Breast epithelium (tissue), 3 donors: Measurements from ENCODE around the gene CD80.

Experiments
- POLR2A ChIP-seq: fragments of 450-650 bp; IDR thresholded peaks from one replicate; pipeline ENCODE4 v1.6.1; 2016; ENCODE audit warnings: antibody characterized with exemption, mild to moderate bottlenecking, moderate library complexity
- POLR2AphosphoS5 ChIP-seq, 3 donors: sonication (generic); formaldehyde crosslinking; IDR thresholded peaks; one replicate each; pipeline ENCODE4 v1.6.1; 2017; ENCODE audit warnings: antibody characterized with exemption in 3 of 3
- TF ChIP-seq, protein P1 (sequence below), 3 donors: fragments of 450-650 bp; IDR thresholded peaks; one replicate each; pipeline ENCODE4 v1.5.1; 2016 to 2017; ENCODE audit warnings: antibody characterized with exemption in 3 of 3, mild to moderate bottlenecking in 3 of 3, moderate library complexity in 3 of 3

DNA sequence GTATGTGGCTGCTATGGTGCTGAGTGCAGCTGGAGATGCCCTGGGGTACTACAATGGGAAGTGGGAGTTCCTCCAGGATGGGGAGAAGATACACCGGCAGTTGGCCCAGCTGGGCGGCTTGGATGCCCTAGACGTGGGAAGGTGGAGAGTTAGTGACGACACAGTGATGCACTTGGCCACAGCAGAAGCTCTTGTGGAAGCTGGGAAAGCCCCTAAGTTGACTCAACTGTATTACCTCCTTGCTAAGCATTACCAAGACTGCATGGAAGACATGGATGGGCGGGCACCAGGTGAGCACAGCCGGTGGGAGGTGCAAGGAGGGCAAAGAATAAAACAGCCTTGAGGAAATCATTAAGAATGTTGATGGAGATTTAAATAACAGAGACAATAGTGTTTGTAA lies 22.8 kb upstream of the CD80 start:
- TF ChIP-seq, protein P1, sequence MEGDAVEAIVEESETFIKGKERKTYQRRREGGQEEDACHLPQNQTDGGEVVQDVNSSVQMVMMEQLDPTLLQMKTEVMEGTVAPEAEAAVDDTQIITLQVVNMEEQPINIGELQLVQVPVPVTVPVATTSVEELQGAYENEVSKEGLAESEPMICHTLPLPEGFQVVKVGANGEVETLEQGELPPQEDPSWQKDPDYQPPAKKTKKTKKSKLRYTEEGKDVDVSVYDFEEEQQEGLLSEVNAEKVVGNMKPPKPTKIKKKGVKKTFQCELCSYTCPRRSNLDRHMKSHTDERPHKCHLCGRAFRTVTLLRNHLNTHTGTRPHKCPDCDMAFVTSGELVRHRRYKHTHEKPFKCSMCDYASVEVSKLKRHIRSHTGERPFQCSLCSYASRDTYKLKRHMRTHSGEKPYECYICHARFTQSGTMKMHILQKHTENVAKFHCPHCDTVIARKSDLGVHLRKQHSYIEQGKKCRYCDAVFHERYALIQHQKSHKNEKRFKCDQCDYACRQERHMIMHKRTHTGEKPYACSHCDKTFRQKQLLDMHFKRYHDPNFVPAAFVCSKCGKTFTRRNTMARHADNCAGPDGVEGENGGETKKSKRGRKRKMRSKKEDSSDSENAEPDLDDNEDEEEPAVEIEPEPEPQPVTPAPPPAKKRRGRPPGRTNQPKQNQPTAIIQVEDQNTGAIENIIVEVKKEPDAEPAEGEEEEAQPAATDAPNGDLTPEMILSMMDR (IDR thresholded peaks at IDR 0.05): no peak
- no peak for TF ChIP-seq POLR2A
- no peak for TF ChIP-seq POLR2AphosphoS5 (IDR thresholded peaks at IDR 0.05)
